GM19099 (cell line): Measurements from ENCODE around the gene MALRD1.

Source experiments
- POLR2A ChIP-seq: IDR thresholded peaks from 3 replicates; pipeline ENCODE4 v1.6.1; 2011; ENCODE audit warnings: low read depth; ENCODE audit not compliant: insufficient read length; ENCODE audit errors: extremely low read depth

Gene MALRD1

GRCh38 chr10:19245889-19246752, 197.5 kb downstream of the MALRD1 start:
- TF ChIP-seq POLR2A, result no peak

GRCh38 chr10:19247843-19248242, 199.2 kb downstream of the MALRD1 start:
- no peak for TF ChIP-seq POLR2A

DNA sequence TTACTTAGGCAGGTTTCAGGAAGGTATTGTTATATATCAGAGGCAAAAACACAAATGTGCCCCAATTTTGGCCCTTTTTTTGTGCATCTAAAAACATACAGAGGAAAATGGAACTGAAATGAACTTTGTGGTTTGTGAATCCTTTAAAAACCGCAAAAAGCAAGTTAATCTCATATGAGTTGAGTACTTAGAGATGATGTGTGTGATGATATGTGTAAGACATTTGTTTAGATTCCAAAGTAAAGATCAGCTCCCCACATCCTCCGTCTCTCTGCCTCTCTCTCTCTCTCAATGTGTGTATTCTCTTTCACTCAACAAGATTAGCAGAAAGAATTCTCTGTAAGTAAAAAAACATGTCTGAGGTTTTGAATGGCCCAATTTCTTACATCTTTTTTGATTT, 201.9 kb downstream of the MALRD1 start:
- TF ChIP-seq POLR2A, result no peak

- no peak for TF ChIP-seq POLR2A
Measured at GRCh38 chr10:19252531-19252930, 203.9 kb downstream of the MALRD1 start.

DNA sequence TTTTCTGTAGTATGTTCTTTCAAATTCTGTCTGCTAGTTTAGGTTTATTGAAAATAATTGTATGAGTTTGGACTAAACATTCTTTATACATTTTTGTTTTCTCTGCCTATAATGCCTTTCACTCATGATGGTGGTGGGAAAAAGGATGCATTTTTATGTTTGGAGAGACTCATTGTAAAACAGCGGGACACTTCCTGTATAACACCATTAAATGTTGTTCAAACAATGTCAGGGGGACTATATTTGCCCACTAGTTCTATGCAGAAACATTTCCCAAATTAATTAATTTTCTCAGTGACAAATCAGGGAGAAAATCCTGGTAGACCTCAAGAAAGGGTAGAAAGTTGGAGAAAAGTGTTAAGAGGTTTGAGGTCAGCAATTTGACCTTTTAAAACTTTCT, 207.7 kb downstream of the MALRD1 start:
- no peak for TF ChIP-seq POLR2A

DNA sequence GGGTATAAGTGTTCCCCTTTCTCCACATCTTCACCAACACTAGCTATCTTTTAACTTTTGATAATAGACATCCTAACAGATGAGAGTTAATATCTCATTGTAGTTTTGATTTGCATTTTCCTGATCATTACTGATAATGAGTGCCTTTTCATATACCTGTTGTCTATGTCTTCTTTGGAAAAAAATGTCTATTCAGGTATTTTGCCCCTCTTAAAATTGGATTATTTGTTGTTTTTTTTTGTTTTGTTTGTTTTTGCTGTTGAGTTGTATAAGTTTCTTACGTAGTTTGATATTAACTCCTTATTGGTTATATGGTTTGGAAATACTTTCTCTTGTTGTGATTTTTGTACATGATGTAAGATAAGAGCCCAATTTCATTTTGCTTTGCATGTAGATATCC, 214.7 kb downstream of the MALRD1 start:
- no peak for TF ChIP-seq POLR2A

DNA sequence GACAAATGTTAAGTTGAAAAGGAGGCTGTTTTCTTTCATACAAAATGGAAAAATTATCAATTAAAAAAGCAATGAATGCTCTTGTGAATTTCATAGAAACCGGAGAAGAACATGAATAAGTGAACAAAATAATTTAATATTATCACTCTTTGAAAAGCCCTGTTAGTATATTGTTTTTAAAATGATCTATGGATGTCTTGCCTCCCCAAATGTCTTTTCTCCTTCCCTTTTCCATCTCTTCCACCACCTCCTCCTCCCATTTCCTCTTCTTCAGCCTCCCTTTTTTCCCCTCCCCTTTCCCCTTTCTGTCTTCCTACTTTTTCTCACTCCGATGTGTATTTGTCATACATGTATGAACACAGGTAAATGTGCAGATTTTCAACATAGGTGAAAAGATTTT, 234.7 kb downstream of the MALRD1 start:
- no peak for TF ChIP-seq POLR2A

DNA sequence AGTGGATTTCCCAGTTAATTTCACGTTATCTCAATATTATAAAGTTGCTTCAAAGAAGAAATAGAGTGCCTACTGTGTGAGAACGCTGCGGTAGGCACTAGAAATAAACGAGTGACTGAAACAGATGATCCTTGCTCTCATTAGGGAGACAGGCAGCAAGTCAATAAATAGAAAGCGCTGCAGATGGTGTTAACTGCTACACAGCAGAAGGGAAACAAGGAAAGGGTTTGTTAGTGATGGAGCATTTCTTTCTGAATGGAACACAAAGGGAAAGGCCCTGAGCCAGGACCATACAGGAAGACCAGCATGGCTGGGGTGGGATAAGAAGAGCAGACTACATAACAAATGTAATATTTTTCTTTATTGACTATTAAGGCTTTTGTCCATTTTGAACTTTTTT, 235.2 kb downstream of the MALRD1 start:
- no peak for TF ChIP-seq POLR2A

DNA sequence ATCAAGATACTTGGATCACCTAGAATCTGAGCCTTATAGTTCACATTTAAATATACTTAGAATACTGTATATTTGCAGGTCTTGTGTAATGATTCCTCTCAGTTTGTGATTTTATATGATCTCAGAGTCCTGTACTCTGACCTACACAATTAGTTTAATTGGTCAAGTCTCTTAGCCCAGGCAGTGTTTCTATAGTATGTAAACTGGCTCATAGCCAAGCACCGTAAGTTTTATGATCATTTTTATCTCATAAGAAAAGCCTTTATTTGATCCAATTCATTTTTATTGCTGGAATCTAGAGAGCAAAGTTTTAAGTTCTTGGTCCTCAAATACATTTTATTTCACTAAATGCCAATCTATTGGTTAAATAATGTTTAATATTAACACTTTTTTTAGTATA, 242.2 kb downstream of the MALRD1 start:
- TF ChIP-seq POLR2A, result no peak

- no peak for TF ChIP-seq POLR2A
Measured at GRCh38 chr10:19294233-19294632, 245.6 kb downstream of the MALRD1 start.

GRCh38 chr10:19299645-19300044, 251.0 kb downstream of the MALRD1 start:
- TF ChIP-seq POLR2A, result no peak

DNA sequence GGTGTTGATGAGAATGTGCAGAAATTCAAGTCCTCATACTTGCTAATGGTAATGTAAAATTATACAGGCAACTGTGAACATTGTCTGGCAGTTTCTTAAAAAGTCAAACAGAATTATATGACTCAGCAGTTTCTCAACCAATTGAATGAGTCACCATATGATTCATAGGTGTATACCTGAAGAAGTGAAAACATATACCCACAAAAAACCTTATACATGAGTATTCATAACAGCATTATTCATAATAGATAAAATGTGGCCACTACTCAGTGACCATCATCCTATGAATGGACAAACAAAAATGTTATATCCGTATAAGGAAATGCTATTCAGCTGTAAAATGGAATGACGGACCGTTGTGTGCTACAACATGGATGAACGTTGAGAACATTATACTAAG, 253.5 kb downstream of the MALRD1 start:
- TF ChIP-seq POLR2A, result no peak

DNA sequence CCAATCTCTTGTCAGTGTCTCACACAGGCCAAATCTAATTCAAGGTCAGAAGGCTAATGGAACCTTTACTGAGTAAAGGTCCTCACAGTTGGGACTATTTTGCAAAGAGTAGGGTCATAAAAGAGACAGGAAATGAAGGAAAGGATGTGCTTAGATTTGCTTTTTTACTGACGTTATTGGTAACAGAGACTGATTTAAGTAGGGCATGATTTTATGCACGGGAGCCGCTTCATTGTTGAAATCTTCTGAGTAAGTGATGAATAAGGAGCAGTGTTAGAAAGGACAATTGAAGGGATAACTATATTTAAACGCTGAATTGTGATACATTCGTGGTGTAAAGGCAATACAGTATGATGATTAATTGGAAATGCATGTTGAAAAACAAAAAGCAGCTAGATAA, 261.5 kb downstream of the MALRD1 start:
- TF ChIP-seq POLR2A, result no peak

- no peak for TF ChIP-seq POLR2A
Measured at GRCh38 chr10:19316204-19316870, 267.7 kb downstream of the MALRD1 start.

- no peak for TF ChIP-seq POLR2A
Measured at GRCh38 chr10:19317952-19318351, 269.4 kb downstream of the MALRD1 start.

- no peak for TF ChIP-seq POLR2A
Measured at GRCh38 chr10:19325581-19325980, 277.0 kb downstream of the MALRD1 start.
